ENCODE measurements around the gene EDEM2.
"Not testable (repeated sequence)": the region's sequence is repeated elsewhere in the genome, so short reads cannot be mapped to it uniquely, and the experiment has no call there.

The EDEM2 gene

GRCh38 chr20:35122756-35123405 is 24.3 kb downstream of the EDEM2 start:
- H3K9ac ChIP-seq (ENCODE audit: low read length) = no peak overlapping the region
- H3K9me3 ChIP-seq (ENCODE audit: control insufficient read depth, insufficient read depth, low read depth, low read length) = no peaks in the 10 kb centered on the region
- no peak overlapping the region for H3K4me3 ChIP-seq (ENCODE audit: low read depth, low read length)
- H3K27ac ChIP-seq (ENCODE audit: low read depth, low read length) = no peak overlapping the region
- H3K4me1 ChIP-seq (ENCODE audit: control insufficient read depth, insufficient read depth, low read length) = no peaks in the 10 kb centered on the region
- peaks cover 73% of the 10 kb centered on the region for H3K36me3 ChIP-seq (ENCODE audit: control insufficient read depth, insufficient read depth, low read length)
- no peaks in the 10 kb centered on the region for H3K27me3 ChIP-seq (ENCODE audit: control insufficient read depth, insufficient read depth, low read length)

GRCh38 chr20:35121186-35121585 is 25.9 kb downstream of the EDEM2 start:
- Histone ChIP-seq H3K27ac (ENCODE audit: low read depth, low read length) (no peak overlapping the region), H3K4me1 (ENCODE audit: control insufficient read depth, insufficient read depth, low read length) (no peaks in the 10 kb centered on the region), H3K4me3 (ENCODE audit: low read depth, low read length) (no peak overlapping the region), H3K36me3 (ENCODE audit: control insufficient read depth, insufficient read depth, low read length) (peaks cover 74% of the 10 kb centered on the region), H3K27me3 (ENCODE audit: control insufficient read depth, insufficient read depth, low read length) (no peaks in the 10 kb centered on the region), H3K9me3 (ENCODE audit: control insufficient read depth, insufficient read depth, low read depth, low read length) (no peaks in the 10 kb centered on the region), H3K9ac (ENCODE audit: low read length) (no peak overlapping the region)

GRCh38 chr20:35120012-35120701 is 27.0 kb downstream of the EDEM2 start:
- peaks cover 78% of the 10 kb centered on the region for H3K36me3 ChIP-seq (ENCODE audit: control insufficient read depth, insufficient read depth, low read length)
- no peak overlapping the region for H3K27ac ChIP-seq (ENCODE audit: low read depth, low read length)
- no peak overlapping the region for H3K9ac ChIP-seq (ENCODE audit: low read length)
- H3K4me1 ChIP-seq (ENCODE audit: control insufficient read depth, insufficient read depth, low read length) = no peaks in the 10 kb centered on the region
- no peak overlapping the region for H3K4me3 ChIP-seq (ENCODE audit: low read depth, low read length)
- H3K27me3 ChIP-seq (ENCODE audit: control insufficient read depth, insufficient read depth, low read length) = no peaks in the 10 kb centered on the region
- H3K9me3 ChIP-seq (ENCODE audit: control insufficient read depth, insufficient read depth, low read depth, low read length) = no peaks in the 10 kb centered on the region

GRCh38 chr20:35117629-35118028 is 29.5 kb downstream of the EDEM2 start:
- no peak overlapping the region for H3K27ac ChIP-seq (ENCODE audit: low read depth, low read length)
- no peaks in the 10 kb centered on the region for H3K4me1 ChIP-seq (ENCODE audit: control insufficient read depth, insufficient read depth, low read length)
- H3K4me3 ChIP-seq (ENCODE audit: low read depth, low read length) = no peak overlapping the region
- H3K9me3 ChIP-seq (ENCODE audit: control insufficient read depth, insufficient read depth, low read depth, low read length) = no peaks in the 10 kb centered on the region
- no peaks in the 10 kb centered on the region for H3K27me3 ChIP-seq (ENCODE audit: control insufficient read depth, insufficient read depth, low read length)
- H3K9ac ChIP-seq (ENCODE audit: low read length) = no peak overlapping the region
- peaks cover 62% of the 10 kb centered on the region for H3K36me3 ChIP-seq (ENCODE audit: control insufficient read depth, insufficient read depth, low read length)

GRCh38 chr20:35117196-35117595 is 29.9 kb downstream of the EDEM2 start:
- Histone ChIP-seq H3K4me3 (ENCODE audit: low read depth, low read length) (no peak overlapping the region), H3K9ac (ENCODE audit: low read length) (no peak overlapping the region), H3K27me3 (ENCODE audit: control insufficient read depth, insufficient read depth, low read length) (no peaks in the 10 kb centered on the region), H3K9me3 (ENCODE audit: control insufficient read depth, insufficient read depth, low read depth, low read length) (no peaks in the 10 kb centered on the region), H3K27ac (ENCODE audit: low read depth, low read length) (no peak overlapping the region), H3K36me3 (ENCODE audit: control insufficient read depth, insufficient read depth, low read length) (peaks cover 60% of the 10 kb centered on the region), H3K4me1 (ENCODE audit: control insufficient read depth, insufficient read depth, low read length) (no peaks in the 10 kb centered on the region)

- no peak overlapping the region for H3K9ac ChIP-seq (ENCODE audit: low read length)
- no peaks in the 10 kb centered on the region for H3K4me1 ChIP-seq (ENCODE audit: control insufficient read depth, insufficient read depth, low read length)
- peaks cover 52% of the 10 kb centered on the region for H3K36me3 ChIP-seq (ENCODE audit: control insufficient read depth, insufficient read depth, low read length)
- H3K4me3 ChIP-seq (ENCODE audit: low read depth, low read length) = no peak overlapping the region
- H3K27me3 ChIP-seq (ENCODE audit: control insufficient read depth, insufficient read depth, low read length) = no peaks in the 10 kb centered on the region
- H3K9me3 ChIP-seq (ENCODE audit: control insufficient read depth, insufficient read depth, low read depth, low read length) = no peaks in the 10 kb centered on the region
- no peak overlapping the region; the same call in 1 of the 2 replicates for H3K27ac ChIP-seq (ENCODE audit: low read depth, low read length)
These were observed 30.9 kb downstream of the EDEM2 start for GRCh38 chr20:35116258-35116657.

- peaks cover 49% of the 10 kb centered on the region for H3K36me3 ChIP-seq (ENCODE audit: control insufficient read depth, insufficient read depth, low read length)
- no peak overlapping the region for H3K27ac ChIP-seq (ENCODE audit: low read depth, low read length)
- H3K4me3 ChIP-seq (ENCODE audit: low read depth, low read length) = no peak overlapping the region
- H3K4me1 ChIP-seq (ENCODE audit: control insufficient read depth, insufficient read depth, low read length) = no peaks in the 10 kb centered on the region
- H3K9me3 ChIP-seq (ENCODE audit: control insufficient read depth, insufficient read depth, low read depth, low read length) = no peaks in the 10 kb centered on the region
- no peaks in the 10 kb centered on the region for H3K27me3 ChIP-seq (ENCODE audit: control insufficient read depth, insufficient read depth, low read length)
- no peak overlapping the region for H3K9ac ChIP-seq (ENCODE audit: low read length)
These were observed 31.5 kb downstream of the EDEM2 start for GRCh38 chr20:35115606-35116005.

GRCh38 chr20:35112276-35112675 is 34.9 kb downstream of the EDEM2 start:
- peaks cover 21% of the 10 kb centered on the region for H3K36me3 ChIP-seq (ENCODE audit: control insufficient read depth, insufficient read depth, low read length)
- not testable (repeated sequence) for H3K9me3 ChIP-seq (ENCODE audit: control insufficient read depth, insufficient read depth, low read depth, low read length); H3K9ac ChIP-seq (ENCODE audit: low read length); H3K4me1 ChIP-seq (ENCODE audit: control insufficient read depth, insufficient read depth, low read length); H3K27me3 ChIP-seq (ENCODE audit: control insufficient read depth, insufficient read depth, low read length); H3K27ac ChIP-seq (ENCODE audit: low read depth, low read length); H3K4me3 ChIP-seq (ENCODE audit: low read depth, low read length)

- Histone ChIP-seq H3K9me3 (ENCODE audit: control insufficient read depth, insufficient read depth, low read depth, low read length) (no peaks in the 10 kb centered on the region), H3K4me1 (ENCODE audit: control insufficient read depth, insufficient read depth, low read length) (no peaks in the 10 kb centered on the region), H3K36me3 (ENCODE audit: control insufficient read depth, insufficient read depth, low read length) (peaks cover 16% of the 10 kb centered on the region), H3K4me3 (ENCODE audit: low read depth, low read length) (no peak overlapping the region), H3K9ac (ENCODE audit: low read length) (no peak overlapping the region), H3K27me3 (ENCODE audit: control insufficient read depth, insufficient read depth, low read length) (no peaks in the 10 kb centered on the region), H3K27ac (ENCODE audit: low read depth, low read length) (no peak overlapping the region)
These were observed 35.8 kb downstream of the EDEM2 start for GRCh38 chr20:35111141-35111888.

- H3K36me3 ChIP-seq (ENCODE audit: control insufficient read depth, insufficient read depth, low read length) = no peaks in the 10 kb centered on the region
- H3K4me3 ChIP-seq (ENCODE audit: low read depth, low read length) = no peak overlapping the region
- H3K9ac ChIP-seq (ENCODE audit: low read length) = no peak overlapping the region
- no peaks in the 10 kb centered on the region for H3K27me3 ChIP-seq (ENCODE audit: control insufficient read depth, insufficient read depth, low read length)
- no peaks in the 10 kb centered on the region for H3K9me3 ChIP-seq (ENCODE audit: control insufficient read depth, insufficient read depth, low read depth, low read length)
- no peaks in the 10 kb centered on the region for H3K4me1 ChIP-seq (ENCODE audit: control insufficient read depth, insufficient read depth, low read length)
- H3K27ac ChIP-seq (ENCODE audit: low read depth, low read length) = no peak overlapping the region
These were observed 38.2 kb downstream of the EDEM2 start for GRCh38 chr20:35108921-35109320.

GRCh38 chr20:35106827-35107380 is 40.2 kb downstream of the EDEM2 start:
- Histone ChIP-seq H3K27ac (ENCODE audit: low read depth, low read length) (no peak overlapping the region), H3K4me3 (ENCODE audit: low read depth, low read length) (no peak overlapping the region), H3K36me3 (ENCODE audit: control insufficient read depth, insufficient read depth, low read length) (no peaks in the 10 kb centered on the region), H3K4me1 (ENCODE audit: control insufficient read depth, insufficient read depth, low read length) (no peaks in the 10 kb centered on the region), H3K9ac (ENCODE audit: low read length) (no peak overlapping the region), H3K9me3 (ENCODE audit: control insufficient read depth, insufficient read depth, low read depth, low read length) (no peaks in the 10 kb centered on the region), H3K27me3 (ENCODE audit: control insufficient read depth, insufficient read depth, low read length) (no peaks in the 10 kb centered on the region)

All from HUES6 (cell line).